ENCODE data around the gene PER1. TPM values are rescaled to one million over a fixed set of nuclear protein-coding genes. Genes with fewer than 3 reads are reported as not detected.

Gene PER1
- total and polyA plus RNA-seq, 2 of the 13 experiments (the other 11 are each of a cell fraction or from before 2014, with no cell fraction given): 2.6 to 3.6 TPM

- TF ChIP-seq FOSL2 (CRISPR knock-in tag; IDR thresholded peaks at IDR 0.05): peak; percentile 31; the same call in 1 of the 2 replicates
- peak; percentile 79; the same call in 1 of the 2 replicates for TF ChIP-seq DR1 (CRISPR knock-in tag; IDR thresholded peaks at IDR 0.05)
- no peak for TF ChIP-seq JUNB (CRISPR knock-in tag; IDR thresholded peaks at IDR 0.05; ENCODE audit: borderline replicate concordance)
- no peak for TF ChIP-seq ZNF260 (CRISPR knock-in tag; IDR thresholded peaks at IDR 0.05; ENCODE audit: borderline replicate concordance, low read depth)
- TF ChIP-seq ZNF362 (CRISPR knock-in tag; IDR thresholded peaks at IDR 0.05; ENCODE audit: borderline replicate concordance): peak; percentile 63; the same call in 1 of the 2 replicates
- no peak for TF ChIP-seq HIVEP1 (CRISPR knock-in tag; IDR thresholded peaks at IDR 0.05)
- no peak for TF ChIP-seq SNAI1 (CRISPR knock-in tag; IDR thresholded peaks at IDR 0.05; ENCODE audit: borderline replicate concordance)
- TF ChIP-seq ZNF275 (CRISPR knock-in tag; IDR thresholded peaks at IDR 0.05; ENCODE audit: borderline replicate concordance): 0 out of 2 replicates have a peak, but pooled peaks have one; percentile 58
- no peak for TF ChIP-seq ZBTB7A (CRISPR knock-in tag; IDR thresholded peaks at IDR 0.05)
- peak; percentile 95 for TF ChIP-seq JARID2 (CRISPR knock-in tag; IDR thresholded peaks at IDR 0.05; ENCODE audit: insufficient replicate concordance)
- TF ChIP-seq NR2F6 (IDR thresholded peaks at IDR 0.05): peak; percentile 37; the same call in 1 of the 2 replicates
- peak; percentile 21; the same call in 1 of the 2 replicates for TF ChIP-seq NR2F6 (CRISPR knock-in tag; IDR thresholded peaks at IDR 0.05)
- TF ChIP-seq KDM4B (CRISPR knock-in tag; IDR thresholded peaks at IDR 0.05): peak; percentile 24; the same call in 1 of the 2 replicates
- peak; percentile 69 for TF ChIP-seq TFE3 (CRISPR knock-in tag; IDR thresholded peaks at IDR 0.05)
- TF ChIP-seq ZMYM4 (CRISPR knock-in tag; IDR thresholded peaks at IDR 0.05): 0 out of 2 replicates have a peak, but pooled peaks have one; percentile 13
- TF ChIP-seq IRF2 (CRISPR knock-in tag; IDR thresholded peaks at IDR 0.05): peak; percentile 31; the same call in 1 of the 2 replicates
- TF ChIP-seq GMEB2 (CRISPR knock-in tag; IDR thresholded peaks at IDR 0.05; ENCODE audit: low read depth): no peak
- TF ChIP-seq SAP130 (CRISPR knock-in tag; IDR thresholded peaks at IDR 0.05; ENCODE audit: low read depth): peak; percentile 71; the same call in 1 of the 2 replicates
- TF ChIP-seq SOX5 (CRISPR knock-in tag; IDR thresholded peaks at IDR 0.05; ENCODE audit: borderline replicate concordance): peak; percentile 52; the same call in 1 of the 2 replicates
- TF ChIP-seq FOXO1 (CRISPR knock-in tag; IDR thresholded peaks at IDR 0.05): no peak; the same call in 1 of the 2 replicates
- 0 out of 2 replicates have a peak, but pooled peaks have one; percentile 43 for TF ChIP-seq RFXANK (CRISPR knock-in tag; IDR thresholded peaks at IDR 0.05)
- TF ChIP-seq MZF1 (CRISPR knock-in tag; IDR thresholded peaks at IDR 0.05; ENCODE audit: borderline replicate concordance): no peak
- TF ChIP-seq SOX6 (IDR thresholded peaks at IDR 0.05): no peak
- peak; percentile 8; the same call in 1 of the 2 replicates for TF ChIP-seq SOX6 (CRISPR knock-in tag; IDR thresholded peaks at IDR 0.05)
- no peak for TF ChIP-seq ZNF282 (IDR thresholded peaks at IDR 0.05; ENCODE audit: partially characterized antibody)
- TF ChIP-seq ZNF792 (CRISPR knock-in tag; IDR thresholded peaks at IDR 0.05): peak; percentile 63
- TF ChIP-seq SMC3 (IDR thresholded peaks at IDR 0.05; ENCODE audit: low read length): 0 out of 2 replicates have a peak, but pooled peaks have one; percentile 10
These were observed 32.4 kb downstream of the PER1 start (continued) for GRCh38 chr17:8119581-8120519.

Measured in HepG2 (cell line).